ENCODE data around the gene TMEM217. TPM values are rescaled to one million over a fixed set of nuclear protein-coding genes. Genes with fewer than 3 reads are reported as not detected.

TMEM217 gene
- total and polyA plus RNA-seq, 2 of the 8 experiments (the other 6 are each of a cell fraction or from before 2014, with no cell fraction given), result 0.60 to 1.1 TPM

- TF ChIP-seq SP4 (IDR thresholded peaks at IDR 0.05; ENCODE audit: low read length), result no peak
- TF ChIP-seq BACH1 (IDR thresholded peaks at IDR 0.05; ENCODE audit: low read length), result no peak
- TF ChIP-seq BRCA1 (IDR thresholded peaks at IDR 0.05; ENCODE audit: low read depth, low read length), result no peak
- no peak for TF ChIP-seq ZNF274 (IDR thresholded peaks at IDR 0.05; ENCODE audit: borderline replicate concordance, extremely low read depth, low read length)
- no peak for TF ChIP-seq RAD21 (IDR thresholded peaks at IDR 0.05 in 1 of 2, conservative IDR thresholded peaks at IDR 0.05 in 1 of 2; ENCODE audit: low read depth in 2 of 2, low read length in 2 of 2)
- no peaks in the 10 kb centered on the region for H3K9me3 ChIP-seq (ENCODE audit: insufficient read depth in 2 of 2, low read depth in 1 of 2, low read length in 1 of 2)
- no peaks in the 10 kb centered on the region for H3K79me2 ChIP-seq (ENCODE audit: control insufficient read depth in 1 of 2, insufficient read depth in 2 of 2, low read length in 2 of 2)
- CTCF ChIA-PET (ENCODE audit: partially characterized antibody), result interaction anchor here (0.9 to 1.7 kb wide), 2 partner anchors 23 to 212 kb away, joined by 3 to 4 read pairs; no protein-coding TSS in a partner anchor
- H3K4me3 ChIP-seq (ENCODE audit: extremely low read depth in 1 of 4, insufficient read depth in 2 of 4, low read depth in 3 of 4, low read length in 4 of 4), result no peak overlapping the region
- H3K4ac ChIP-seq (replicated peaks; ENCODE audit: insufficient read length, low read depth, low read length), result no peak overlapping the region
- H2AK5ac ChIP-seq (ENCODE audit: low read depth, low read length), result no peak overlapping the region
- no peak overlapping the region for H4K91ac ChIP-seq (replicated peaks; ENCODE audit: insufficient read length, low read length)
- peaks cover 0 to 1% (median 0%) of the 10 kb centered on the region in 4 experiments; a peak in 1 of 7 replicates for H3K27me3 ChIP-seq (replicated peaks in 1 of 4; ENCODE audit: control insufficient read depth in 3 of 4, extremely low read depth in 1 of 4, insufficient read depth in 3 of 4, low read length in 3 of 4)
- 79% methylated on average over 7 of the region's 7 CpGs; no CpG with 5 or more reads in 1 of the 2 experiments for whole genome bisulfite sequencing, 2 experiments (ENCODE audit: extremely low coverage in 1 of 2, insufficient coverage in 1 of 2, insufficient read length in 1 of 2, insufficient replicate concordance in 2 of 2, low coverage in 1 of 2, low lambda C conversion rate in 2 of 2, missing lambda C conversion rate in 1 of 2)
- DNase-seq (ENCODE audit: low read depth in 1 of 2, low spot score in 2 of 2) (no peak), FAIRE-seq (no peak)
- H3K14ac ChIP-seq (ENCODE audit: insufficient read length), result no peak overlapping the region
- H2BK12ac ChIP-seq (ENCODE audit: low read depth, low read length), result no peak overlapping the region
- H3K56ac ChIP-seq (replicated peaks; ENCODE audit: insufficient read length, low read depth, low read length), result no peak overlapping the region
- POLR2A ChIA-PET (ENCODE audit: partially characterized antibody), result no interaction called here
- H3K23ac ChIP-seq (ENCODE audit: insufficient read length), result no peak overlapping the region
- H2BK20ac ChIP-seq (ENCODE audit: low read length), result no peak overlapping the region
- H4K5ac ChIP-seq (ENCODE audit: insufficient read length, low read depth, low read length), result no peak overlapping the region
- H3K4me2 ChIP-seq (ENCODE audit: insufficient read depth in 1 of 2, low read depth in 2 of 2, low read length in 2 of 2), result no peak overlapping the region
- H3K9ac ChIP-seq (replicated peaks in 1 of 4; ENCODE audit: extremely low read depth in 1 of 4, low read depth in 3 of 4, low read length in 3 of 4), result no peak overlapping the region
- no peak overlapping the region for H2BK5ac ChIP-seq (ENCODE audit: low read depth, low read length)
- no peak overlapping the region for H3K18ac ChIP-seq (ENCODE audit: extremely low read depth, low read length)
- no peak overlapping the region for H2AFZ ChIP-seq (ENCODE audit: low read length)
- no peak overlapping the region for H4K8ac ChIP-seq (ENCODE audit: extremely low read depth, insufficient read depth, low read length)
- no peaks in the 10 kb centered on the region for H3K36me3 ChIP-seq (ENCODE audit: control insufficient read depth in 2 of 4, insufficient read depth in 4 of 4, low read length in 3 of 4)
- no peaks in the 10 kb centered on the region for H4K20me1 ChIP-seq (replicated peaks in 1 of 2; ENCODE audit: control insufficient read depth in 1 of 2, insufficient read depth in 2 of 2, low read length in 2 of 2)
- H2BK15ac ChIP-seq (ENCODE audit: low read length), result no peak overlapping the region
- peaks cover 0 to 2% (median 0%) of the 10 kb centered on the region in 4 experiments; a peak in 1 of 7 replicates for H3K4me1 ChIP-seq (replicated peaks in 1 of 4; ENCODE audit: control insufficient read depth in 3 of 4, insufficient read depth in 4 of 4, low read length in 3 of 4)
- no peak overlapping the region for H3K27ac ChIP-seq (ENCODE audit: low read depth, low read length)
- no peaks in the 10 kb centered on the region; the same call in 1 of the 2 replicates for H3K23me2 ChIP-seq (ENCODE audit: low read depth, low read length)
- H3K79me1 ChIP-seq (ENCODE audit: low read depth, low read length), result no peaks in the 10 kb centered on the region
- no peak overlapping the region for H2BK120ac ChIP-seq (replicated peaks; ENCODE audit: low read depth, low read length)
Observed at GRCh38 chr6:37233541-37233940, 24.4 kb downstream of the TMEM217 start.
